Liver (tissue), 9 donors: ENCODE data around the gene KATNIP. TPM values are rescaled to one million over a fixed set of nuclear protein-coding genes. Genes with fewer than 3 reads are reported as not detected.

ENCODE experiments used
- DNase-seq: peaks from one replicate; pipeline ENCODE4 v3.0.0-alpha.2; 2017; ENCODE audit warnings: low spot score
- H3K27ac ChIP-seq, 2 donors: one replicate each; pipeline ENCODE4 v1.7.0; 2013; ENCODE audit warnings: inconsistent platforms in 2 of 2, low read length in 2 of 2, control low read depth in 1 of 2, low read depth in 1 of 2, mild to moderate bottlenecking in 1 of 2
- H3K27me3 ChIP-seq, 4 donors: one replicate each; pipeline versions ENCODE4 v1.6.1 to v1.7.0; 2013; ENCODE audit warnings: low read length in 3 of 4, inconsistent platforms in 1 of 4, mild to moderate bottlenecking in 1 of 4, moderate library complexity in 1 of 4; ENCODE audit not compliant: control insufficient read depth in 4 of 4, insufficient read depth in 4 of 4
- H3K36me3 ChIP-seq, 4 donors: one replicate each; pipeline versions ENCODE4 v1.6.1 to v1.7.0; 2013; ENCODE audit warnings: low read length in 3 of 4, mild to moderate bottlenecking in 3 of 4, low read depth in 1 of 4, moderate library complexity in 1 of 4; ENCODE audit not compliant: control insufficient read depth in 4 of 4, insufficient read depth in 3 of 4
- H3K4me1 ChIP-seq, 4 donors: one replicate each; pipeline versions ENCODE4 v1.6.1 to v1.7.0; 2013; ENCODE audit warnings: low read length in 3 of 4, mild to moderate bottlenecking in 3 of 4, moderate library complexity in 1 of 4; ENCODE audit not compliant: control insufficient read depth in 4 of 4, insufficient read depth in 4 of 4
- H3K4me3 ChIP-seq, 3 donors: one replicate each; pipeline versions ENCODE4 v1.6.1 to v1.7.0; 2013; ENCODE audit warnings: low read length in 3 of 3, control low read depth in 1 of 3, low read depth in 1 of 3, mild to moderate bottlenecking in 1 of 3
- H3K9ac ChIP-seq, 2 donors: one replicate each; pipeline ENCODE4 v1.7.0; 2013; ENCODE audit warnings: low read length in 2 of 2, mild to moderate bottlenecking in 2 of 2, moderate library complexity in 2 of 2, control low read depth in 1 of 2, low read depth in 1 of 2
- H3K9me3 ChIP-seq, 4 donors: one replicate each; pipeline versions ENCODE4 v1.6.1 to v1.7.0; 2013; ENCODE audit warnings: low read length in 3 of 4; ENCODE audit not compliant: control insufficient read depth in 4 of 4
- CTCF ChIP-seq: fragments of 150-350 bp; IDR thresholded peaks from 2 replicates; pipeline ENCODE4 v1.5.1; 2017; ENCODE audit warnings: improper control_type of control experiment, low read depth, low read length; ENCODE audit not compliant: missing input control
- EGR1 ChIP-seq, 2 donors: IDR thresholded peaks; 2 replicates each; pipeline ENCODE4 v1.6.1; 2016 to 2018; ENCODE audit warnings: antibody characterized with exemption in 2 of 2, low read depth in 2 of 2
- FOXA1 ChIP-seq: IDR thresholded peaks from 2 replicates; pipeline ENCODE4 v1.6.1; 2016; ENCODE audit warnings: antibody characterized with exemption
- FOXA2 ChIP-seq: IDR thresholded peaks from 2 replicates; pipeline ENCODE4 v1.6.1; 2016; ENCODE audit warnings: antibody characterized with exemption
- GABPA ChIP-seq, 2 donors: IDR thresholded peaks in 1 of 2; conservative IDR thresholded peaks in 1 of 2; 2 replicates each; pipeline ENCODE4 v1.6.1; 2016; ENCODE audit warnings: antibody characterized with exemption in 2 of 2, mild to moderate bottlenecking in 1 of 2, moderate library complexity in 1 of 2
- HNF4A ChIP-seq, 2 donors: conservative IDR thresholded peaks; 2 replicates each; pipeline ENCODE4 v1.6.1; 2016; ENCODE audit warnings: antibody characterized with exemption in 2 of 2, mild to moderate bottlenecking in 2 of 2
- HNF4G ChIP-seq: IDR thresholded peaks from 2 replicates; pipeline ENCODE4 v1.6.1; 2016; ENCODE audit warnings: antibody characterized with exemption
- JUND ChIP-seq, 2 donors: IDR thresholded peaks; 2 replicates each; pipeline ENCODE4 v1.6.1; 2016; ENCODE audit warnings: antibody characterized with exemption in 2 of 2
- NR2F2 ChIP-seq: IDR thresholded peaks from 2 replicates; pipeline ENCODE4 v1.6.1; 2016; ENCODE audit warnings: antibody characterized with exemption
- RAD21 ChIP-seq, 2 donors: IDR thresholded peaks; 2 replicates each; pipeline ENCODE4 v1.6.1; 2016; ENCODE audit warnings: antibody characterized with exemption in 2 of 2, mild to moderate bottlenecking in 2 of 2
- RXRA ChIP-seq, 2 donors: IDR thresholded peaks; 2 replicates each; pipeline ENCODE4 v1.6.1; 2017 to 2018; ENCODE audit warnings: antibody characterized with exemption in 2 of 2, mild to moderate bottlenecking in 1 of 2
- YY1 ChIP-seq: IDR thresholded peaks from 2 replicates; pipeline ENCODE4 v1.6.1; 2016; ENCODE audit warnings: antibody characterized with exemption, mild to moderate bottlenecking
- WGBS: extraction: QIAGEN DNeasy Blood & Tissue Kit; methylation state at CpG from one replicate; pipeline ENCODE4 v1.1.7; 2013; 5-methylcytosine and 5-hydroxymethylcytosine counted together
- polyA plus RNA-seq, 2 donors: library from polyadenylated mRNA; stranded (reverse) in 1 of 2; unstranded in 1 of 2; fragments of 200-250 nt in 1 of 2; fragments of >200 nt in 1 of 2; fragmentation: Nextera tagmentation in 1 of 2; extraction: Ambion mirVana in 1 of 2; gene quantifications; one replicate each; pipeline versions ENCODE4 v1.2.1 to v1.2.3, GENCODE V29; 2013 to 2015
- total RNA-seq, 2 donors: library from RNA; depleted of rRNA; stranded (reverse); fragments of >200 nt; gene quantifications; one replicate each; pipeline ENCODE4 v1.2.3, GENCODE V29; 2014
- TF ChIP-seq, protein P1 (sequence below): IDR thresholded peaks from 2 replicates; pipeline ENCODE4 v1.6.1; 2016; ENCODE audit warnings: antibody characterized with exemption
- TF ChIP-seq, protein P2 (sequence below): IDR thresholded peaks from 2 replicates; pipeline ENCODE4 v1.6.1; 2016; ENCODE audit warnings: antibody characterized with exemption
- TF ChIP-seq, protein P3 (sequence below): IDR thresholded peaks from 2 replicates; pipeline ENCODE4 v1.6.1; 2016; ENCODE audit warnings: antibody characterized with exemption, mild to moderate bottlenecking
- donor health status: healthy.
- donor health status: healthy.
- donor health status: healthy.
- donor health status: healthy.
- donor health status: healthy.

Gene KATNIP
- total and polyA plus RNA-seq, 4 donors, result 2.0 to 6.5 (median 4.5) TPM

GRCh38 chr16:27598220-27598619 lies 48.3 kb downstream of the KATNIP start:
- H3K27me3 ChIP-seq, result no peaks in the 10 kb centered on the region
- no peaks in the 10 kb centered on the region for H3K36me3 ChIP-seq
- H3K27ac ChIP-seq, result no peak overlapping the region
- WGBS, result 92% methylated on average over 6 of the region's 6 CpGs
- H3K9ac ChIP-seq, result no peak overlapping the region
- no peaks in the 10 kb centered on the region for H3K9me3 ChIP-seq
- DNase-seq, result no peak
- H3K4me3 ChIP-seq, result no peak overlapping the region
- TF ChIP-seq, protein P1, sequence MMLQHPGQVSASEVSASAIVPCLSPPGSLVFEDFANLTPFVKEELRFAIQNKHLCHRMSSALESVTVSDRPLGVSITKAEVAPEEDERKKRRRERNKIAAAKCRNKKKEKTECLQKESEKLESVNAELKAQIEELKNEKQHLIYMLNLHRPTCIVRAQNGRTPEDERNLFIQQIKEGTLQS, result no peak
- no peak for TF ChIP-seq JUND (IDR thresholded peaks at IDR 0.05)
- TF ChIP-seq, protein P2, sequence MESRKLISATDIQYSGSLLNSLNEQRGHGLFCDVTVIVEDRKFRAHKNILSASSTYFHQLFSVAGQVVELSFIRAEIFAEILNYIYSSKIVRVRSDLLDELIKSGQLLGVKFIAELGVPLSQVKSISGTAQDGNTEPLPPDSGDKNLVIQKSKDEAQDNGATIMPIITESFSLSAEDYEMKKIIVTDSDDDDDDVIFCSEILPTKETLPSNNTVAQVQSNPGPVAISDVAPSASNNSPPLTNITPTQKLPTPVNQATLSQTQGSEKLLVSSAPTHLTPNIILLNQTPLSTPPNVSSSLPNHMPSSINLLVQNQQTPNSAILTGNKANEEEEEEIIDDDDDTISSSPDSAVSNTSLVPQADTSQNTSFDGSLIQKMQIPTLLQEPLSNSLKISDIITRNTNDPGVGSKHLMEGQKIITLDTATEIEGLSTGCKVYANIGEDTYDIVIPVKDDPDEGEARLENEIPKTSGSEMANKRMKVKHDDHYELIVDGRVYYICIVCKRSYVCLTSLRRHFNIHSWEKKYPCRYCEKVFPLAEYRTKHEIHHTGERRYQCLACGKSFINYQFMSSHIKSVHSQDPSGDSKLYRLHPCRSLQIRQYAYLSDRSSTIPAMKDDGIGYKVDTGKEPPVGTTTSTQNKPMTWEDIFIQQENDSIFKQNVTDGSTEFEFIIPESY, result no peak
- TF ChIP-seq RAD21 (IDR thresholded peaks at IDR 0.05), result no peak
- no peak for TF ChIP-seq FOXA1
- no peaks in the 10 kb centered on the region for H3K4me1 ChIP-seq

DNA sequence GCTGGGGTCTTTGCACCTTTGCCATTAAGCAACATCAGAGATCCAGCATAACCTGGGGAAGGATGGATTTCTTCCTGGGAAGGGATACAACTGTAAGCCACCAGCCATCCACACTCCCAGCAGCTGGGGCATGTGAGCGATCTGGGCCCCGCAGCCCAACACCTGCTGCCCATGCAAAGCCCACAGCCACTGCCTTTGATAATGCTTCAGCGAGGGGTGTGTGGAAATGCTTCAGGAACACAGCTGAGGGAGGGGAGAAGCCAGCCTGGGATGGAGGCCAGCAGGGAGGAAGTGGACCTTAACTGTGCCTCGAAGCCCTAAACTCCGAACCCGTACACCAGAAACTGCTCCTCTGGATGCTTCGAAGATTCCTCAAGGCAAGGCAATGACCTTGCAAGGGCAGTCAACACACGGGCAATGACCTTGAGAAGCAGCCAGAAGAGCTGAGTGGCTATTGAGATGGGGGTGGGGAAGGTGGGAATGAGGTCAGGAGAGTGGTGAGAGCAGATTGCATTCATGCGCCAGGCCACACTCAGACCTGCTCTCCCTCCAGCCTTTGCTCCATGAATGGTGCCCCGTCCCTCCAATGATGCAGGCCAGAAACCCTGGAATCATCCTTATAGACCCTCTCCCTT lies 49.1 kb downstream of the KATNIP start:
- WGBS, result 81% methylated on average over 10 of the region's 10 CpGs
- H3K4me1 ChIP-seq, result no peaks in the 10 kb centered on the region
- H3K27ac ChIP-seq, result no peak overlapping the region
- no peak for TF ChIP-seq FOXA1
- TF ChIP-seq HNF4G, result no peak
- peak; percentile 28 for TF ChIP-seq NR2F2
- TF ChIP-seq RXRA (IDR thresholded peaks at IDR 0.05), result peak; percentile 81 to 88
- TF ChIP-seq EGR1 (IDR thresholded peaks at IDR 0.05; ENCODE audit: low read depth in 2 of 2), result no peak
- no peak overlapping the region for H3K9ac ChIP-seq
- H3K4me3 ChIP-seq, result no peak overlapping the region
- H3K27me3 ChIP-seq, result no peaks in the 10 kb centered on the region
- H3K36me3 ChIP-seq, result no peaks in the 10 kb centered on the region
- H3K9me3 ChIP-seq, result no peaks in the 10 kb centered on the region
- no peak for DNase-seq

DNA sequence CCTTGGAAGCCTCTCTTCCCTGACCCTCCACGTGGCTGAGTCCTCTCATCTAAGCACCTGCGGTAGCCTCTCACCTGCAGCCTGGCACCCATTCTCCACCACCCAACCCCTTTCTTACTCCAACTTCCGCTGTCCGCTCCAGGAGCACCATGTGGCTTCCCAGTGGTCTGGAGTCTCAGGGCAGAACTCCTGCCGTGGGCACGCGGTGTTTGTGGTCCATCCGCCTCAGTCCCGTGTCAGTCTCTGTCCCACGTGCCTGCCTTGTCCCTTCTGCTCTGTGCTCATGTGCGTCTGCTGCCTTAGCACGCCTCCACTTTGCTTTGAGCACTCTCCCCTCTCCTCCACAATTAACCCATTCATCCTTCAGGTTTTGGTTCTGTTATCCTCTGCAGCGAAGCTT lies 49.7 kb downstream of the KATNIP start:
- H3K4me1 ChIP-seq, result no peaks in the 10 kb centered on the region
- no peaks in the 10 kb centered on the region for H3K27me3 ChIP-seq
- DNase-seq, result no peak
- no peak for TF ChIP-seq FOXA2
- TF ChIP-seq GABPA (IDR thresholded peaks at IDR 0.05 in 1 of 2, conservative IDR thresholded peaks at IDR 0.05 in 1 of 2), result no peak
- no peak for TF ChIP-seq NR2F2
- TF ChIP-seq, protein P2, result no peak
- TF ChIP-seq HNF4A (conservative IDR thresholded peaks at IDR 0.05), result no peak
- TF ChIP-seq JUND (IDR thresholded peaks at IDR 0.05), result no peak
- no peak for TF ChIP-seq RAD21 (IDR thresholded peaks at IDR 0.05)
- no peak for TF ChIP-seq CTCF
- TF ChIP-seq, protein P3, sequence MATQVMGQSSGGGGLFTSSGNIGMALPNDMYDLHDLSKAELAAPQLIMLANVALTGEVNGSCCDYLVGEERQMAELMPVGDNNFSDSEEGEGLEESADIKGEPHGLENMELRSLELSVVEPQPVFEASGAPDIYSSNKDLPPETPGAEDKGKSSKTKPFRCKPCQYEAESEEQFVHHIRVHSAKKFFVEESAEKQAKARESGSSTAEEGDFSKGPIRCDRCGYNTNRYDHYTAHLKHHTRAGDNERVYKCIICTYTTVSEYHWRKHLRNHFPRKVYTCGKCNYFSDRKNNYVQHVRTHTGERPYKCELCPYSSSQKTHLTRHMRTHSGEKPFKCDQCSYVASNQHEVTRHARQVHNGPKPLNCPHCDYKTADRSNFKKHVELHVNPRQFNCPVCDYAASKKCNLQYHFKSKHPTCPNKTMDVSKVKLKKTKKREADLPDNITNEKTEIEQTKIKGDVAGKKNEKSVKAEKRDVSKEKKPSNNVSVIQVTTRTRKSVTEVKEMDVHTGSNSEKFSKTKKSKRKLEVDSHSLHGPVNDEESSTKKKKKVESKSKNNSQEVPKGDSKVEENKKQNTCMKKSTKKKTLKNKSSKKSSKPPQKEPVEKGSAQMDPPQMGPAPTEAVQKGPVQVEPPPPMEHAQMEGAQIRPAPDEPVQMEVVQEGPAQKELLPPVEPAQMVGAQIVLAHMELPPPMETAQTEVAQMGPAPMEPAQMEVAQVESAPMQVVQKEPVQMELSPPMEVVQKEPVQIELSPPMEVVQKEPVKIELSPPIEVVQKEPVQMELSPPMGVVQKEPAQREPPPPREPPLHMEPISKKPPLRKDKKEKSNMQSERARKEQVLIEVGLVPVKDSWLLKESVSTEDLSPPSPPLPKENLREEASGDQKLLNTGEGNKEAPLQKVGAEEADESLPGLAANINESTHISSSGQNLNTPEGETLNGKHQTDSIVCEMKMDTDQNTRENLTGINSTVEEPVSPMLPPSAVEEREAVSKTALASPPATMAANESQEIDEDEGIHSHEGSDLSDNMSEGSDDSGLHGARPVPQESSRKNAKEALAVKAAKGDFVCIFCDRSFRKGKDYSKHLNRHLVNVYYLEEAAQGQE, result no peak
- no peak for TF ChIP-seq YY1
- no peak for TF ChIP-seq HNF4G
- no peaks in the 10 kb centered on the region for H3K9me3 ChIP-seq
- no peak overlapping the region for H3K9ac ChIP-seq
- no peak overlapping the region for H3K27ac ChIP-seq
- 95% methylated on average over 13 of the region's 13 CpGs for WGBS
- no peak overlapping the region for H3K4me3 ChIP-seq
- no peaks in the 10 kb centered on the region for H3K36me3 ChIP-seq
